Measurements from ENCODE around the gene ATE1.

DNA sequence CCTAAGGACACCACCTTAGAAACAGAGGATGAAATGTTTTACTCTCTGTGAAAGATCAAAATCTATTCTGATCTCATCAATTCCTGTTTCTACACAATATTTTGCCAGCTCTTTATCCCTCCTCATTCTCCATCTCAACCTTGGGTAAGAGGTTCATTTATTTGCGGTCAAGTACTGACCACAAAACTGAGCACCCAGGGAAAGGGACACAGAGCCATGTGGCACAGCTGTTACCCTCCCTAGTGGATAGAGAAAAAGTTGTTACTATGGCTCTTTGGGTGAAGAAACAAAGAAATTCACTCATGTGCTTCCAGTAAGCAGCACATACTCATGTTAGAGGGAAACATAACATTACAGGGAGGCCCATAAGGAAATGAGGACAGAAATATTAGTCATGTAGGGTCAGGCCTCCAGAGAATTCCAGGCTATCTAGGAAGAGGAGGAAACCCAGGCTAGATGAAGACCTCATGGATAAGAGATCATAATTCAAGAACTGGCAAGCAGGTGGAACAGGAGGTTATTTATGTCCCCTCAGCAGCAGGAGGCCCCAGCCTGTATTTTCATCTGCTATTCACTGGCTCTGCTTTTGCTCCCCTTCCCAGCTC lies 114.5 kb downstream of the ATE1 start:
- TF ChIP-seq, protein P1, sequence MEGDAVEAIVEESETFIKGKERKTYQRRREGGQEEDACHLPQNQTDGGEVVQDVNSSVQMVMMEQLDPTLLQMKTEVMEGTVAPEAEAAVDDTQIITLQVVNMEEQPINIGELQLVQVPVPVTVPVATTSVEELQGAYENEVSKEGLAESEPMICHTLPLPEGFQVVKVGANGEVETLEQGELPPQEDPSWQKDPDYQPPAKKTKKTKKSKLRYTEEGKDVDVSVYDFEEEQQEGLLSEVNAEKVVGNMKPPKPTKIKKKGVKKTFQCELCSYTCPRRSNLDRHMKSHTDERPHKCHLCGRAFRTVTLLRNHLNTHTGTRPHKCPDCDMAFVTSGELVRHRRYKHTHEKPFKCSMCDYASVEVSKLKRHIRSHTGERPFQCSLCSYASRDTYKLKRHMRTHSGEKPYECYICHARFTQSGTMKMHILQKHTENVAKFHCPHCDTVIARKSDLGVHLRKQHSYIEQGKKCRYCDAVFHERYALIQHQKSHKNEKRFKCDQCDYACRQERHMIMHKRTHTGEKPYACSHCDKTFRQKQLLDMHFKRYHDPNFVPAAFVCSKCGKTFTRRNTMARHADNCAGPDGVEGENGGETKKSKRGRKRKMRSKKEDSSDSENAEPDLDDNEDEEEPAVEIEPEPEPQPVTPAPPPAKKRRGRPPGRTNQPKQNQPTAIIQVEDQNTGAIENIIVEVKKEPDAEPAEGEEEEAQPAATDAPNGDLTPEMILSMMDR (IDR thresholded peaks at IDR 0.05), result no peak
- TF ChIP-seq SMAD4 (CRISPR knock-in tag; IDR thresholded peaks at IDR 0.05), result no peak
- TF ChIP-seq, protein P2, sequence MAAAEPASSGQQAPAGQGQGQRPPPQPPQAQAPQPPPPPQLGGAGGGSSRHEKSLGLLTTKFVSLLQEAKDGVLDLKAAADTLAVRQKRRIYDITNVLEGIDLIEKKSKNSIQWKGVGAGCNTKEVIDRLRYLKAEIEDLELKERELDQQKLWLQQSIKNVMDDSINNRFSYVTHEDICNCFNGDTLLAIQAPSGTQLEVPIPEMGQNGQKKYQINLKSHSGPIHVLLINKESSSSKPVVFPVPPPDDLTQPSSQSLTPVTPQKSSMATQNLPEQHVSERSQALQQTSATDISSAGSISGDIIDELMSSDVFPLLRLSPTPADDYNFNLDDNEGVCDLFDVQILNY (CRISPR knock-in tag; IDR thresholded peaks at IDR 0.05), result no peak
- TF ChIP-seq, protein P3, sequence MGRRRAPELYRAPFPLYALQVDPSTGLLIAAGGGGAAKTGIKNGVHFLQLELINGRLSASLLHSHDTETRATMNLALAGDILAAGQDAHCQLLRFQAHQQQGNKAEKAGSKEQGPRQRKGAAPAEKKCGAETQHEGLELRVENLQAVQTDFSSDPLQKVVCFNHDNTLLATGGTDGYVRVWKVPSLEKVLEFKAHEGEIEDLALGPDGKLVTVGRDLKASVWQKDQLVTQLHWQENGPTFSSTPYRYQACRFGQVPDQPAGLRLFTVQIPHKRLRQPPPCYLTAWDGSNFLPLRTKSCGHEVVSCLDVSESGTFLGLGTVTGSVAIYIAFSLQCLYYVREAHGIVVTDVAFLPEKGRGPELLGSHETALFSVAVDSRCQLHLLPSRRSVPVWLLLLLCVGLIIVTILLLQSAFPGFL (CRISPR knock-in tag; IDR thresholded peaks at IDR 0.05; ENCODE audit: borderline replicate concordance), result no peak

Data from WTC11 (cell line).